ENCODE results near the gene PGF.
A peak's percentile ranks its signal among the peaks of the same experiment; 100 is the strongest.

Gene PGF

GRCh38 chr14:74919421-74920165 is 35.8 kb downstream of the PGF start:
- DNase-seq (ENCODE audit: low read depth), result no peak

- DNase-seq (ENCODE audit: low read depth), result no peak
These were observed 37.0 kb downstream of the PGF start for GRCh38 chr14:74918380-74918779.

GRCh38 chr14:74917646-74918081 is 37.7 kb downstream of the PGF start:
- no peak for DNase-seq (ENCODE audit: low read depth)

GRCh38 chr14:74917178-74917543 is 38.2 kb downstream of the PGF start:
- DNase-seq (ENCODE audit: low read depth), result no peak

- DNase-seq (ENCODE audit: low read depth), result no peak
These were observed 39.6 kb downstream of the PGF start for GRCh38 chr14:74915826-74916225.

GRCh38 chr14:74915426-74915825 is 40.0 kb downstream of the PGF start:
- no peak for DNase-seq (ENCODE audit: low read depth)

- DNase-seq (ENCODE audit: low read depth), result no peak
These were observed 41.3 kb downstream of the PGF start for GRCh38 chr14:74913986-74914573.

- no peak for DNase-seq (ENCODE audit: low read depth)
These were observed 41.9 kb downstream of the PGF start for GRCh38 chr14:74913393-74913910.

GRCh38 chr14:74912801-74913200 is 42.6 kb downstream of the PGF start:
- no peak for DNase-seq (ENCODE audit: low read depth)

GRCh38 chr14:74912111-74912510 is 43.3 kb downstream of the PGF start:
- DNase-seq (ENCODE audit: low read depth), result no peak

- DNase-seq (ENCODE audit: low read depth), result no peak
These were observed 43.7 kb downstream of the PGF start for GRCh38 chr14:74911704-74912103.

GRCh38 chr14:74911221-74911620 is 44.2 kb downstream of the PGF start:
- DNase-seq (ENCODE audit: low read depth), result no peak

GRCh38 chr14:74910556-74910955 is 44.8 kb downstream of the PGF start:
- DNase-seq (ENCODE audit: low read depth), result no peak

GRCh38 chr14:74909911-74910310 is 45.5 kb downstream of the PGF start:
- DNase-seq (ENCODE audit: low read depth), result no peak

GRCh38 chr14:74909501-74909900 is 45.9 kb downstream of the PGF start:
- no peak for DNase-seq (ENCODE audit: low read depth)

GRCh38 chr14:74908861-74909341 is 46.5 kb downstream of the PGF start:
- DNase-seq (ENCODE audit: low read depth), result no peak

GRCh38 chr14:74907744-74908143 is 47.7 kb downstream of the PGF start:
- no peak for DNase-seq (ENCODE audit: low read depth)

- DNase-seq (ENCODE audit: low read depth), result no peak
These were observed 48.4 kb downstream of the PGF start for GRCh38 chr14:74906925-74907521.

GRCh38 chr14:74905595-74906142 is 49.7 kb downstream of the PGF start:
- DNase-seq (ENCODE audit: low read depth), result peak; percentile 80

- DNase-seq (ENCODE audit: low read depth), result no peak
These were observed 50.5 kb downstream of the PGF start for GRCh38 chr14:74904635-74905503.

GRCh38 chr14:74902941-74903705 is 52.3 kb downstream of the PGF start:
- no peak for DNase-seq (ENCODE audit: low read depth)

All from stimulated activated CD8-positive, alpha-beta memory T cell treated with anti-CD3 and anti-CD28 coated beads, Interleukin-15, amount 100 ng/mL, for 24 hours (primary cell).